ENCODE data around the gene PSG4. TPM values are rescaled to one million over a fixed set of nuclear protein-coding genes. Genes with fewer than 3 reads are reported as not detected.
"Not testable (repeated sequence)": the region's sequence is repeated elsewhere in the genome, so short reads cannot be mapped to it uniquely, and the experiment has no call there.

Gene PSG4
- total RNA-seq, 1 experiment from 2014 or later, result 3.9 TPM

GRCh38 chr19:43194397-43194796 is 11.0 kb downstream of the PSG4 start:
- BruUV-seq (replicated peaks); POLR2A ChIA-PET: not testable (repeated sequence)

GRCh38 chr19:43192381-43193155 is 12.9 kb downstream of the PSG4 start:
- intact Hi-C loops (cut with micrococcal nuclease); H3K27me3 Mint-ChIP-seq (ENCODE audit: insufficient read depth, unreplicated experiment); H3K36me3 Mint-ChIP-seq (ENCODE audit: insufficient read depth, unreplicated experiment); BruUV-seq (replicated peaks); DNase-seq (ENCODE audit: unreplicated experiment); H3K27ac Mint-ChIP-seq (ENCODE audit: low read depth, unreplicated experiment); H3K4me3 Mint-ChIP-seq (ENCODE audit: unreplicated experiment); H3K4me1 Mint-ChIP-seq (ENCODE audit: insufficient read depth, unreplicated experiment); H3K9me3 Mint-ChIP-seq (ENCODE audit: unreplicated experiment): not testable (repeated sequence)
- CTCF ChIA-PET, result interaction anchor here (0.6 to 1.9 kb wide), 17 partner anchors 8 to 1491 kb away, joined by 3 to 22 read pairs (median 3); no protein-coding TSS in a partner anchor
- POLR2A ChIA-PET, result interaction anchor here (1.0 kb wide), 1 partner anchor 8 kb away, joined by 3 read pairs; no protein-coding TSS in a partner anchor

More at GRCh38 chr19:43194397-43194796, 11.0 kb downstream of the PSG4 start:
- H3K4me3 Mint-ChIP-seq (ENCODE audit: unreplicated experiment); CTCF ChIA-PET; intact Hi-C loops (cut with micrococcal nuclease); H3K27ac Mint-ChIP-seq (ENCODE audit: low read depth, unreplicated experiment); H3K4me1 Mint-ChIP-seq (ENCODE audit: insufficient read depth, unreplicated experiment); H3K36me3 Mint-ChIP-seq (ENCODE audit: insufficient read depth, unreplicated experiment); H3K9me3 Mint-ChIP-seq (ENCODE audit: unreplicated experiment); H3K27me3 Mint-ChIP-seq (ENCODE audit: insufficient read depth, unreplicated experiment); DNase-seq (ENCODE audit: unreplicated experiment): not testable (repeated sequence)

GRCh38 chr19:43188092-43188491 is 17.3 kb downstream of the PSG4 start:
- BruUV-seq (replicated peaks); H3K27ac Mint-ChIP-seq (ENCODE audit: low read depth, unreplicated experiment); intact Hi-C loops (cut with micrococcal nuclease); POLR2A ChIA-PET; DNase-seq (ENCODE audit: unreplicated experiment); H3K4me3 Mint-ChIP-seq (ENCODE audit: unreplicated experiment); H3K9me3 Mint-ChIP-seq (ENCODE audit: unreplicated experiment); H3K36me3 Mint-ChIP-seq (ENCODE audit: insufficient read depth, unreplicated experiment); H3K27me3 Mint-ChIP-seq (ENCODE audit: insufficient read depth, unreplicated experiment): not testable (repeated sequence)
- CTCF ChIA-PET, result interaction anchor here (0.5 to 3.7 kb wide), 5 partner anchors 18 to 341 kb away, joined by 3 to 31 read pairs (median 3); no protein-coding TSS in a partner anchor
- peak; percentile 60 for TF ChIP-seq CTCF (IDR thresholded peaks at IDR 0.05; ENCODE audit: unreplicated experiment)
- H3K4me1 Mint-ChIP-seq (ENCODE audit: insufficient read depth, unreplicated experiment), result peaks cover 12% of the 10 kb centered on the region

GRCh38 chr19:43186311-43186935 is 19.0 kb downstream of the PSG4 start, which contains the start of gene PSG5:
Gene PSG5, minus strand, starts transcription at chr19:43186536. Its CDS starts 131 bp downstream, at chr19:43186405.
- H3K27ac Mint-ChIP-seq (ENCODE audit: low read depth, unreplicated experiment), result peak within 1 kb of the TSS; percentile 39
- H3K36me3 Mint-ChIP-seq (ENCODE audit: insufficient read depth, unreplicated experiment); BruUV-seq (replicated peaks); DNase-seq (ENCODE audit: unreplicated experiment); intact Hi-C loops (cut with micrococcal nuclease); POLR2A ChIA-PET; H3K9me3 Mint-ChIP-seq (ENCODE audit: unreplicated experiment); H3K27me3 Mint-ChIP-seq (ENCODE audit: insufficient read depth, unreplicated experiment); H3K4me3 Mint-ChIP-seq (ENCODE audit: unreplicated experiment): not testable (repeated sequence)
- CTCF ChIA-PET, result interaction anchor here (0.7 to 3.7 kb wide), 2 partner anchors 13 to 83 kb away, joined by 3 to 31 read pairs; no protein-coding TSS in a partner anchor
- peaks cover 27% of the 10 kb centered on the region for H3K4me1 Mint-ChIP-seq (ENCODE audit: insufficient read depth, unreplicated experiment)

GRCh38 chr19:43181869-43182771 is 23.3 kb downstream of the PSG4 start:
- H3K36me3 Mint-ChIP-seq (ENCODE audit: insufficient read depth, unreplicated experiment); intact Hi-C loops (cut with micrococcal nuclease); H3K27me3 Mint-ChIP-seq (ENCODE audit: insufficient read depth, unreplicated experiment); H3K9me3 Mint-ChIP-seq (ENCODE audit: unreplicated experiment): not testable (repeated sequence)
- Mint-ChIP-seq H3K4me1 (ENCODE audit: insufficient read depth, unreplicated experiment) (peaks cover 32% of the 10 kb centered on the region), H3K27ac (ENCODE audit: low read depth, unreplicated experiment) (peak overlapping the region; percentile 76), H3K4me3 (ENCODE audit: unreplicated experiment) (peak overlapping the region; percentile 35)
- CTCF ChIA-PET, result interaction anchor here (0.6 to 1.0 kb wide), 3 partner anchors 10 to 118 kb away, joined by 3 to 6 read pairs (median 4); no protein-coding TSS in a partner anchor
- TSS peak; percentile 94 for BruUV-seq (replicated peaks)
- peak; percentile 71 for DNase-seq (ENCODE audit: unreplicated experiment)
- POLR2A ChIA-PET, result interaction anchor here (0.7 to 1.2 kb wide), 3 partner anchors 20 to 913 kb away, joined by 3 to 4 read pairs (median 3); no protein-coding TSS in a partner anchor

DNA sequence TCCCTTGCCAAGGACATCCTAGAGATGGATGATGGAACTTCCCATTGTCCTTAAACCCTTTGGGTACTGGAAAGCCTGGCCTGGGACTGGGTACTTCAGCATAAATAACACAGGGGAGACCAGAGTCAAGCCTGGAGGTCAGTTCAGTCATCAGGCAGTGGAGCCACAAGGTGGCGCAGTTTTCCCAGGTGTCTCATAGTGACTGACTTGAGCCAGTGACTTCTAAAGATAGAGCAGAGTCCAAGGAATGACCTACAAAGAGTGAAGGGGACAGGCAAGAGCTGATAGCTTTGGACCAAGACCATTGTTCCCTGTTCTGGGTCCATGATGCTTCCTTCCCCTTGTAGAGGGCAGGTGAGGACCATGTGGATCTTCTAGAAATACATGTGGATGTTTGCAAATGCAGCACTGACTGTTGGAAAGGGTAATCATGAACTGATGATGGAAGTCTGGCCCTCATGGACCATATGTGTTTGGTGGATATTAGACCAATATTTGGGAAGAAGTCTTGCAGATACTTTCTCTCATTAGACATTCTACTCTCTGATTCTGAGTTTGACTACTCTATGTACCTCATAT is 25.8 kb downstream of the PSG4 start:
- peaks cover 25% of the 10 kb centered on the region for H3K4me1 Mint-ChIP-seq (ENCODE audit: insufficient read depth, unreplicated experiment)
- H3K36me3 Mint-ChIP-seq (ENCODE audit: insufficient read depth, unreplicated experiment); DNase-seq (ENCODE audit: unreplicated experiment); POLR2A ChIA-PET; intact Hi-C loops (cut with micrococcal nuclease); BruUV-seq (replicated peaks); CTCF ChIA-PET; H3K4me3 Mint-ChIP-seq (ENCODE audit: unreplicated experiment); H3K9me3 Mint-ChIP-seq (ENCODE audit: unreplicated experiment); H3K27me3 Mint-ChIP-seq (ENCODE audit: insufficient read depth, unreplicated experiment); H3K27ac Mint-ChIP-seq (ENCODE audit: low read depth, unreplicated experiment): not testable (repeated sequence)

DNA sequence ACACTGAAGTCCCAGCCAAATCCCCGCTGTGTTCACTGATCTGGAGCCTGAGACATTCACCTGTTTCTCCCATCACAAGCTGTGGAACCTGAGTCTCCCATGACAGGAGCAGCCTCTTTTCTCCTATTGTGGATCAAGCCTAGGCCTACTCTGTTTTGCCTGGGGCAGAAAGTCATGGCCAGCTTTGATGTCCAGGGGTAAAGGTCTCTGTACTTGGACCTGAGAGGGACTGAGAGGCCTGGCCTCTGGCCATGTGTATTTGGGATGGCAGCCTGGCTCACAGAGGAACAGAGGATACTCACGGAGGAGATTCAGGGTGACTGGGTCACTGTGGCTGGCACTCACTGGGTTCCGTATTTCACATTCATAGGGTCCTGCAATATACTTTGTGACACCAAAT is 26.9 kb downstream of the PSG4 start:
- ChIA-PET CTCF (interaction anchor here (0.7 kb wide), 1 partner anchor 14 kb away, joined by 3 read pairs; no protein-coding TSS in a partner anchor), POLR2A (interaction anchor here (0.8 kb wide), 1 partner anchor 29 kb away, joined by 3 read pairs; no protein-coding TSS in a partner anchor)
- BruUV-seq (replicated peaks); intact Hi-C loops (cut with micrococcal nuclease); H3K27ac Mint-ChIP-seq (ENCODE audit: low read depth, unreplicated experiment); DNase-seq (ENCODE audit: unreplicated experiment); H3K9me3 Mint-ChIP-seq (ENCODE audit: unreplicated experiment); H3K27me3 Mint-ChIP-seq (ENCODE audit: insufficient read depth, unreplicated experiment); H3K4me3 Mint-ChIP-seq (ENCODE audit: unreplicated experiment); H3K36me3 Mint-ChIP-seq (ENCODE audit: insufficient read depth, unreplicated experiment): not testable (repeated sequence)
- peaks cover 25% of the 10 kb centered on the region for H3K4me1 Mint-ChIP-seq (ENCODE audit: insufficient read depth, unreplicated experiment)

Measured in MCF 10A (cell line).